Neutrophil (primary cell): Measurements from ENCODE around the gene DNAJB11.

Source experiments
- H3K27ac ChIP-seq: fragments of 200-600 bp; sonication (generic); 2 replicates; pipeline ENCODE4 v1.5.1; 2016; ENCODE audit warnings: mild to moderate bottlenecking, moderate library complexity
- H3K27me3 ChIP-seq: fragments of 200-600 bp; sonication (generic); 2 replicates; pipeline ENCODE4 v1.6.0; 2016; ENCODE audit warnings: mild to moderate bottlenecking
- H3K36me3 ChIP-seq: fragments of 200-600 bp; sonication (generic); 2 replicates; pipeline ENCODE4 v1.5.1; 2017
- H3K4me1 ChIP-seq, 2 experiments: fragments of 200-600 bp in 1 of 2; sonication (generic) in 1 of 2; 1 replicate in 1 of 2; 2 replicates in 1 of 2; pipeline versions ENCODE4 v1.5.1 to v1.6.1; 2013 to 2016; ENCODE audit warnings: low read depth in 1 of 2, low read length in 1 of 2, mild to moderate bottlenecking in 1 of 2, moderate library complexity in 1 of 2; ENCODE audit not compliant: control insufficient read depth in 1 of 2, insufficient read depth in 1 of 2
- H3K4me3 ChIP-seq, 2 experiments: fragments of 200-600 bp in 1 of 2; sonication (generic) in 1 of 2; 1 replicate in 1 of 2; 2 replicates in 1 of 2; pipeline ENCODE4 v1.5.1; 2013 to 2016; ENCODE audit warnings: low read depth in 1 of 2, low read length in 1 of 2, mild to moderate bottlenecking in 1 of 2, moderate library complexity in 1 of 2
- H3K9me3 ChIP-seq: fragments of 200-600 bp; sonication (generic); 2 replicates; pipeline ENCODE4 v1.5.1; 2016
- CTCF ChIP-seq: fragments of 200-600 bp; sonication (generic); IDR thresholded peaks from 2 replicates; pipeline ENCODE4 v1.5.1; 2016; ENCODE audit warnings: antibody characterized with exemption

Gene DNAJB11

GRCh38 chr3:186605561-186606545, 35.3 kb downstream of the DNAJB11 start:
- no peak for TF ChIP-seq CTCF
- H3K4me1 ChIP-seq = no peaks in the 10 kb centered on the region
- no peaks in the 10 kb centered on the region for H3K36me3 ChIP-seq
- no peaks in the 10 kb centered on the region for H3K9me3 ChIP-seq
- no peak overlapping the region for H3K27ac ChIP-seq
- no peaks in the 10 kb centered on the region for H3K27me3 ChIP-seq
- no peak overlapping the region for H3K4me3 ChIP-seq

- H3K4me3 ChIP-seq = no peak overlapping the region
- H3K36me3 ChIP-seq = no peaks in the 10 kb centered on the region
- no peak overlapping the region for H3K27ac ChIP-seq
- no peaks in the 10 kb centered on the region for H3K9me3 ChIP-seq
- H3K27me3 ChIP-seq = peaks cover 19% of the 10 kb centered on the region
- TF ChIP-seq CTCF = no peak
- H3K4me1 ChIP-seq = no peaks in the 10 kb centered on the region
Measured at GRCh38 chr3:186608624-186609215, 38.2 kb downstream of the DNAJB11 start.

- Histone ChIP-seq H3K4me1 (no peaks in the 10 kb centered on the region), H3K27ac (no peak overlapping the region), H3K4me3 (no peak overlapping the region), H3K36me3 (no peaks in the 10 kb centered on the region), H3K27me3 (peaks cover 26% of the 10 kb centered on the region), H3K9me3 (no peaks in the 10 kb centered on the region)
- TF ChIP-seq CTCF = no peak
Measured at GRCh38 chr3:186609247-186609868, 38.8 kb downstream of the DNAJB11 start.

- no peak for TF ChIP-seq CTCF
- peaks cover 53% of the 10 kb centered on the region for H3K27me3 ChIP-seq
- peaks cover 0 to 9% of the 10 kb centered on the region in 2 experiments for H3K4me1 ChIP-seq
- H3K9me3 ChIP-seq = no peaks in the 10 kb centered on the region
- H3K36me3 ChIP-seq = no peaks in the 10 kb centered on the region
- H3K4me3 ChIP-seq = no peak overlapping the region
- no peak overlapping the region for H3K27ac ChIP-seq
Measured at GRCh38 chr3:186612065-186612464, 41.5 kb downstream of the DNAJB11 start.

GRCh38 chr3:186612721-186613636, 42.5 kb downstream of the DNAJB11 start, which contains the start of gene AHSG:
AHSG (plus strand) TSS chr3:186613060; CDS start chr3:186613142, 82 bp downstream.
- TF ChIP-seq CTCF = no peak
- Histone ChIP-seq H3K36me3 (no peaks in the 10 kb centered on the region), H3K4me3 (no peak within 1 kb of the TSS), H3K4me1 (peaks cover 0 to 13% of the 10 kb centered on the region in 2 experiments), H3K9me3 (no peaks in the 10 kb centered on the region), H3K27ac (no peak within 1 kb of the TSS), H3K27me3 (peaks cover 62% of the 10 kb centered on the region)
